Right renal cortex interstitium (tissue), 3 donors: ENCODE results near the gene ACTRT2. TPM values are rescaled to one million over a fixed set of nuclear protein-coding genes. Genes with fewer than 3 reads are reported as not detected.

ENCODE experiments used
- DNase-seq, 3 donors: peaks; one replicate each; pipeline ENCODE4 v3.0.0-alpha.2; 2013; ENCODE audit warnings: low read depth in 3 of 3, low spot score in 2 of 3
- polyA plus RNA-seq, 3 donors: library from polyadenylated mRNA; unstranded; fragments of 120-200 nt; gene quantifications; one replicate each; pipeline ENCODE4 v1.2.1, GENCODE V29; 2013; ENCODE audit not compliant: insufficient read length in 3 of 3

The ACTRT2 gene
- polyA plus RNA-seq, 3 donors = not detected

GRCh38 chr1:3001471-3002348, 19.6 kb upstream of the ACTRT2 start:
- DNase-seq = no peak

DNA sequence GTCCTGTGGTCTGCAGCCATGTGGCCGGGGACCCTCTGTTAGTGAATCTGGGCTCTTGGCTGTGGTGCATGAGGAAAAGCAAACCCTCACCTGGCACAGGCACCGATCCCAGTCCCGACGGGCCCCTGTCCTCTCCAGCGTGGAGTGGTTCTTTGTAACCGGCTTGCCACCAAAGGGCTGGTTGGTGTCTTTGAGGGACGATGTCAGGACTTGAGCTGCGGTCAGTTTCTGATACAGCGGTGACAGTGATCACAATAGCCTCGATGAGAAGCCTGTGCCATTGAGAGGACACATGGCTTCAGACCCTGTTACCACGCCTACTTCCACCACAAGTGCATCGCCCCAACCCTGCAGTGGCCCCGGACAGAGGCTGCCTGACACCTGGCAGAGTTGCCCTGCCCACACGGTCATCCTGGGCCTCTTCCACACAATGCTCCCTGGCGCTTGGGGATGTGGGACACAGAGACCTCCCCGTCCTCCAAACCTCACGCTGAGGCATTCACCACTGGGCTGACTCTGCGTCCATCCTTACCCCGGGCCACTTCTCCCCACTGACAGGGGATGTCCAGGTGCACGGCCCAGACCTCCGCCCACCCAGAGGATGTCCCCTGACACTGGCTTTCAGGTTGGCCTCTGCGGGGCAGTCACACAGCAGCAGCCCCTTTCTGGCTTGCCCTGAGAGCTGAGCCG, 18.8 kb upstream of the ACTRT2 start:
- no peak for DNase-seq

DNA sequence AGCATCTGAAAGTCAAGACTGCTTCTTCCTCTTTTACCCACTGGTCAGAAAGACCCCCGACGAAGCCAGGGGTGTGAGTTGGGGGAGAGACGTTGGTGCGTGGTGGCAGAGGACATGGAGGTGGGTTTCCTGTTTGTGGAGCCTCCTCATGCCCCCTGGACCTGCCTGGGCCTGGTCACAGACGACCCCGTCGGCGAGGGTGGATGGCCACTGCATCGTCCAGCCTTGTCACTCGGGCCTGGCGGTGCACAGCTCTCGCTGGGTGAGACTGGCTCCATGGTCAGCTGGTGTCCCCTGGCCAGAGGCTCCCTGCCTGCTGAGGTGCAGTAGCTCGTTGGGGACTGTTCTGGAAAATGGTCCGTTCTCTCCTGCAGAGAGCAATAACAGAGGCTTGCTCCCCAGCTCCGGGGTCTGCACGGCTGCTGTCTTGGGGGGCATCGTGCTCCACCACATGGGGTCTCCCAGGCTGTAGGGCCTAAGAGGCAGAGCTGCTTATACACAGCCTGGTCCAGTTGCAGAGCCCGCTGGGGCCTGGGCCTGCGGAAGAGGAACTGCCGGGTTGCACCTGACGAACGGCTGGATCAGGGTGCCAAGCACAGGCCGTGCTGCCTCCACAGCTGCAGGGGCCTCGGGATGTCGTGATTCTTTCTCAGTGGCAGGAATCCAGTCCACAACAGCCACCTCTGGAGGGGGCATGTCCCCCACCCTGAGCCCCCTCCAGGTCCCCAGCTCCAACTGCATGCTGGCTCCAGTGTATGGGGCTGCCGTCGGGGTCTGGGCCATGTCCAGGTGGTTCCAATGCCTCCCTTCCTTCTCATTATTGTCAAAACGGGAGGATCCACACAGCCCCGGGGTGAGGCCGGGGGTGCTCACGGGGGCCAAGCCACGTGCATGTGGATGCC, 18.0 kb upstream of the ACTRT2 start:
- DNase-seq = no peak

DNA sequence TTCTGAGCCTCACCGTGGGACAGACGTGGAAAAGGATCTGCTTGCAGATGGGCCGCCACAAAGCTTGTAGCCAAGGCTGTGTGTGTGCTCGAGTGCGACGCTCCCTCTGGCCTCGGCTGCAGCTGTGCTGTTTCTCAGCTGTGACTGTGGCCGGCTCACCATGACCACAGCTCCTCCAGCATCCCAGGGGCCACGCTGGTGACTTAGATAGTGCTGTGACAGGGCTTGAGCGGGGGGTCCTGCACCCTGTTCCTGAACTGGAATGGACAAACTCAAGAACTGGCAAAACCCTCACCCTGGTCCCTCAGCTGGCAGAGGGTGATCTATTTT, 17.4 kb upstream of the ACTRT2 start:
- DNase-seq = no peak

- no peak for DNase-seq
Observed at GRCh38 chr1:3004285-3005205, 16.7 kb upstream of the ACTRT2 start.

DNA sequence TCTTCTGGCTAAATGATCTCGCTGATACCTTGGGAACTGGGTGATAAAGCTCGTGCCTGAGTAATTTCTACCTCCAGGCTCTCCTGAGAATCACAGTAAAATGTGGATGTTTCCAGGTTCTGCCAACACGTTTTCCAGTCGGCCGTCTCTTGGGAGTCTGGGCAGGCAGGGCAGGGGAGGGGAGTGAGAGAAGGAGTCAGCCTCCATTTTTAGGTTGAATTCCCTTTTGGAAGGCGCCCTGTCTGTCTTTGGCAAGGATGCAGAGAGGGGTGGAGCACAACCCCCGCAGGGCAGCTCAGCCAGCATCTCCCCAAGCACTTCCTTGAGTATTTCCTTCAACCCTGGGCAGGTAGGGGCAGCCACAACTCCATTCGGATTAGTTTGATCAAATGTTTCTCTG, 15.5 kb upstream of the ACTRT2 start:
- DNase-seq = no peak

GRCh38 chr1:3007298-3008147, 13.7 kb upstream of the ACTRT2 start:
- DNase-seq = no peak

DNA sequence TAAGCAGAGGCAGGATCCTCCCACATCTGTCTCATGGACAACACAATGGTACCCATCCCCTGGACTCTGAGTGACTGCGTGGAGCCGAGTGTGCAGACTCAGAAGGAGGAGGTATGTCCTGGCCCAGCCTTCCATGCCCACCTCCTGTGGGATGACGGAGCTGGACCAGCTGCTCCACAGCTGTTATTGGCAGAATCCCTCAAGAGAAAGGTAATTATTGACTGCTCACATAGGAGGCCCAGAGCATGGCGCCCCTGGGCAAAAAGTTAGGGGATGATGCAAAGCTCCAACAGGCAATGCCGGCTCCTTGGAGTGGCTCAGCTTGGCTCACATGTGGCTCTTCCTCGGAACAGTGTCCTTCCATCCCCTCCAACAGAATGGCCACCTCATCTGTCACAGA, 12.2 kb upstream of the ACTRT2 start:
- DNase-seq = no peak

GRCh38 chr1:3009556-3009955, 11.7 kb upstream of the ACTRT2 start:
- DNase-seq = no peak

DNA sequence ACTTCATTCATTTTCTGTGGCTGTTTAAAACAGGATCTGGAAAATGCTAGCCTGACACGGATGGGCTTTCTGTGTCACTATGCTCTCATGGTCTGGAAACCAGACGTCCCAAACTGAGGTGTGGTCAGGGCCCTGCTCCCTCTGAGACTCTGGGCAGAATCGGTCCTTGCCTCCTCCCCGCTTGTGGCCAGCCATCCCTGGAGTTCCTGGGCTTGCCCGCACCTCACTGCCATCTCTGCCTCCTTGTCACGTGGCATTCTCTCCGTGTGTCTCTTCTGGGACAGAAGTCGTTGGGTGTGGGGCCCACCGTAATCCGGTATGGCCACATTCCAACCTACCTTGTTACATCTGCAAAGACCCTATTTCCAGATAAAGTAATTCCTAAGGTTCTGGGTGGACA, 10.1 kb upstream of the ACTRT2 start:
- DNase-seq = no peak

DNA sequence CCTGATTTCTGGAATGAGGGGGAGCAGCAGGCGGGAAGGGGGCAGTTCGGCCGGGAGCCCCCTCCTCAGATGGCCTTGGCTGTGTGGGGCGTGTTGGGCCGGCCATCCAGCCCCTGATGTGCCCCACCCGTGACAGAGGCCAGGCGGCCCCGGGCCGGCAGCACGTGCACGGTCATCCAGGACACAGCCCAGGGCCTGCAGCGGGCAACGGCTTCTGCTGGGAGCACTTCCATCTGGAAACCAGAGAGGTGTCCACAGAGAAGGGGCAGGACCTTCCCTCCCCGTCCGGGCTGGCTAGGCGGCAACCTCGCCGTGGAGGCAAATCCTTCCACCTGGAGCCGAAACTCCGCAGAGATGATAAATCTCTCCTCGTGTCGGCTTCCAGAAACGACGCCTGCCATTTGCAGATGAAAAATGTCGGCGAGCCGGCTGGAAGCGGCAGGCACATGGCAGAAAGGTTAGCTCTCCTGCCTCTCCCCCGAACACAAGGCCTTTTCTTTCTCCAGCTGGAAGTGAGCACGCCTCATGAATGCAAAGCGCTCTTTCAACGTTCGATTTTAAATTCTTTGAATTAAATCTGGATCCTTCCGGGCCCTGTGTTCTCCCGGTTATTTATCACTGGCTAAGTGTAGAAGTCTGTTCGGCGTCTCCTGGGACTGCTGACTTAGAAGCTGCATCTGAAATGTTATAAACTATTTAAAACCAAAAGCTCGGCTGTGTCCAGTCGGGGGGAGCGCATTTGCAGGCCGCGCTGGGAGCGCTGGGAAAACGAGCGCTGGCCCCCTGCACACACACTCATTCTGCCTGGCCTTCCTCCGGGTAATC, 9.4 kb upstream of the ACTRT2 start:
- peak in 2 of 3 donors; percentile 20 to 32 for DNase-seq

DNA sequence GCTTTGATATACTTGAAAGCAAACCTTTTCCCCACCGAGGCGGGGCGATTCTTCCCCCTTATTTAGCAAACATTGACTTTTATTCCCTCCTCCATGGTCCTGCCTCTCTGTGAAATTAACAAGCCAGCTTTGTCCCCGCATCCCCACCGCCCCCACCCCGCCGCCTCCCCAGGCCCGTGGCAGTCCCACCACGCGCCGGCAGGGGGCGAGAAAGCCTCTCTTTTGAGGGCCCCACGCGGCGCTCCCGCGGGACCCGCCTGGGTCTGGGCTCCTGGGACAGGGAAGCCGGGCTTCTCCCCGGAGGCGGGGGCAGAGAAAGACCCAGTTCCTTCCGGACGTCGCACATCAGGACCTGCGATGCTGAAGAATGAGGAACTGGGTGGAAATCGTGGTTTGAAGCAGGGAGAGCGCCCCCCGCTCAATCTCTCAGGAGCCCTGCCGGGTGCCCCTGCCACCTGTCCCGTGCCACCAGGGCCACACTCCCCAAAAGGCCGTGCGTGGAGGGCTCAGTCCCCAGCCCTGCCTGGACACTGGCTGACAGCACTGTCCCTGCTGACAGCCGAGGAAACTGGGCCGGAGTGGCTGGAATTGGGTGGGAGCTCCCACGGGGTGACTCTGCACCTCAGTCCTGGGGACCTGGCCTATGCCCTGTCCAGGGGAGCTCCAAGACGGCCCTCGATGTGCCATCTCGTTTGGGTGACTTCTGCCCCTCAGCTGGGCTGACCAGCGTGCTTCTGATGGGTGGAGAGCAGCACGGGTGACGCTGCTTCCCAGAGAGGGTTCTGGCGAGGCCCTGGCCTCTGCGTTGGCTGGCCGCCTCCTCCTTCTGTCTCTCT, 8.6 kb upstream of the ACTRT2 start:
- DNase-seq = peak in 1 of 3 donors; percentile 32

GRCh38 chr1:3013371-3014049, 7.8 kb upstream of the ACTRT2 start:
- no peak for DNase-seq

- DNase-seq = no peak
Observed at GRCh38 chr1:3014050-3014440, 7.2 kb upstream of the ACTRT2 start.

DNA sequence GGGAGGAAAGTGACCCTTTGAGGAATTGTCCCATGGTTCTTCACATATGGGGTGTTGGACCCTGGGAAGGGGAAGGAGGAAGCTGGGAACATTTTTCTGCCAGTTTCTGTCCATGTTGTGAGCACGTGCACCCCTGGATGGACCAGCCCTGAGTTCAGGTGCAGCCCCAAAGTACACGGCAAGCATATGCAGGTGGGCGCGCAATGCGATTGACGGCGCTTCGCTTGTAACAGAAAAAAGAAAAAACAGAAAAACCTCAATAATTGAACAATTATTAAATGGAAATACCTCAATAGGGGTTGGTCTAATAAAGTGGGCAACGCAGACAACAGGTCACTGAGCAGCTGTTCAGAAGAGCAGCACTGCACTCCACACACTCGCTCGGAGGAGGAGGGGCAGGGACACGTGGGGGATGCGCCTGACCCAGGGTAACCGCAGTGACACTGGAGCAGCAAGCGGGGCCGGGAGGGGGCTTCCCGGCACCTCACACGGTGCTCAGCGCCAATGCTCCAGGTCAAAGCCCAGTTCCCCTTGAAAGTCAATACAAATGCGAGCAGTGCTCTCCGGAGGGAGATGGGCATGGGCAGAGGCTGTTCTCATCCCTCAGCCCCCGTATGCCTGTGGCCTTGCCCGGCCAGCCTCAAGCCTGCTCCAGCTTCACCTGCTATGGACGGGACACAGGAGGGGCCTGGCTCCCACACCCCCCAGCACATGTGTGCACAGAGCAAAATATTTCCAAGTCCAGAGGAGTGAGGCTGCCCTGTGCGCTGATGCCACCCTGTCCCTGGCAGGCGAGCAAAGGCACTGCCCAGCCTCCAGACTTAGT, 6.6 kb upstream of the ACTRT2 start:
- no peak for DNase-seq

DNA sequence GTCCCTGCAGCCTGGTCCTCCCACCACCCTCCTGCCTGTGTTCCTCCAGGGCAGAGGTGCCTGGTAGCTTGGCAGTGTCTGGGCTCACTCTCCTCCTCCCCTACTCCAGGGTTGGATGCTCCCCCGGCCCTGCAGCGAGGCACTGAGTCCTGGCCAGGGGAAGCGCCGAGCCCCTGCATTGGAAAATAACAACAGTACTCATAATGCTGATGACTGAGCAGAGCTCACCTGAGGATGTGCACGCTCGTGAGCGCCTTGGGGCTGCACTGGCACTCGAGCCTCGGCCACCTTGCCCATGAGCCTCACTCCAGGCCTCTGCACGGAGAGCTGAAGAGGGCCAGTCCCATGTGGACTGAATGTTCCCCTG, 6.0 kb upstream of the ACTRT2 start:
- DNase-seq = no peak
